Measurements from ENCODE around the gene CCSER2. TPM values are rescaled to one million over a fixed set of nuclear protein-coding genes. Genes with fewer than 3 reads are reported as not detected.

CCSER2 gene
- polyA plus RNA-seq, 1 donor (not counting 4 experiments of a cell fraction or from before 2014, with no cell fraction given) = 26.7 TPM

GRCh38 chr10:84452003-84452402, 123.6 kb downstream of the CCSER2 start:
- no peak for FAIRE-seq
- Histone ChIP-seq H3K36me3 (ENCODE audit: control insufficient read depth in 2 of 2, extremely low read depth in 1 of 2, insufficient read depth in 2 of 2, low read length in 2 of 2) (peaks cover 0 to 9% of the 10 kb centered on the region in 2 experiments), H3K4me2 (ENCODE audit: control insufficient read depth, extremely low read depth, insufficient read depth, low read depth, low read length) (no peak overlapping the region), H3K4me1 (ENCODE audit: control insufficient read depth, extremely low read depth, insufficient read depth, low read length) (no peaks in the 10 kb centered on the region), H3K9me1 (ENCODE audit: control insufficient read depth, extremely low read depth, insufficient read depth, low read length) (no peaks in the 10 kb centered on the region), H3K4me3 (ENCODE audit: control insufficient read depth in 2 of 3, extremely low read depth in 1 of 3, insufficient read depth in 2 of 3, low read depth in 1 of 3, low read length in 3 of 3) (no peak overlapping the region), H2AFZ (ENCODE audit: control insufficient read depth, low read length) (no peak overlapping the region), H3K9ac (ENCODE audit: control insufficient read depth, extremely low read depth, insufficient read depth, low read length) (no peak overlapping the region), H3K9me3 (ENCODE audit: control insufficient read depth, low read depth, low read length) (no peaks in the 10 kb centered on the region), H3K27me3 (ENCODE audit: control insufficient read depth, extremely low read depth, insufficient read depth, low read length) (no peaks in the 10 kb centered on the region), H4K20me1 (ENCODE audit: control insufficient read depth, extremely low read depth, insufficient read depth, low read length) (no peaks in the 10 kb centered on the region), H3K79me2 (ENCODE audit: control insufficient read depth, insufficient read depth, low read length) (no peaks in the 10 kb centered on the region), H3K27ac (ENCODE audit: control insufficient read depth, insufficient read depth, low read length) (no peak overlapping the region)
- DNase-seq (ENCODE audit: low read depth, low spot score) = no peak
- dilution Hi-C loops (cut with MboI; ENCODE audit: extremely low pct_ligation_motif_present, low sequenced_read_pairs) = no loop called here
- no peak for TF ChIP-seq EZH2 (IDR thresholded peaks at IDR 0.05; ENCODE audit: low read length)

GRCh38 chr10:84453303-84453702, 124.9 kb downstream of the CCSER2 start:
- dilution Hi-C loops (cut with MboI; ENCODE audit: extremely low pct_ligation_motif_present, low sequenced_read_pairs) = no loop called here
- H3K27ac ChIP-seq (ENCODE audit: control insufficient read depth, insufficient read depth, low read length) = no peak overlapping the region
- no peaks in the 10 kb centered on the region for H3K9me1 ChIP-seq (ENCODE audit: control insufficient read depth, extremely low read depth, insufficient read depth, low read length)
- no peak for DNase-seq (ENCODE audit: low read depth, low spot score)
- FAIRE-seq = no peak
- no peak overlapping the region for H3K9ac ChIP-seq (ENCODE audit: control insufficient read depth, extremely low read depth, insufficient read depth, low read length)
- H3K4me1 ChIP-seq (ENCODE audit: control insufficient read depth, extremely low read depth, insufficient read depth, low read length) = no peaks in the 10 kb centered on the region
- H3K9me3 ChIP-seq (ENCODE audit: control insufficient read depth, low read depth, low read length) = no peaks in the 10 kb centered on the region
- no peak overlapping the region for H3K4me3 ChIP-seq (ENCODE audit: control insufficient read depth in 2 of 3, extremely low read depth in 1 of 3, insufficient read depth in 2 of 3, low read depth in 1 of 3, low read length in 3 of 3)
- H3K36me3 ChIP-seq (ENCODE audit: control insufficient read depth in 2 of 2, extremely low read depth in 1 of 2, insufficient read depth in 2 of 2, low read length in 2 of 2) = peaks cover 0 to 5% of the 10 kb centered on the region in 2 experiments
- no peak overlapping the region for H3K4me2 ChIP-seq (ENCODE audit: control insufficient read depth, extremely low read depth, insufficient read depth, low read depth, low read length)
- TF ChIP-seq, protein P1, sequence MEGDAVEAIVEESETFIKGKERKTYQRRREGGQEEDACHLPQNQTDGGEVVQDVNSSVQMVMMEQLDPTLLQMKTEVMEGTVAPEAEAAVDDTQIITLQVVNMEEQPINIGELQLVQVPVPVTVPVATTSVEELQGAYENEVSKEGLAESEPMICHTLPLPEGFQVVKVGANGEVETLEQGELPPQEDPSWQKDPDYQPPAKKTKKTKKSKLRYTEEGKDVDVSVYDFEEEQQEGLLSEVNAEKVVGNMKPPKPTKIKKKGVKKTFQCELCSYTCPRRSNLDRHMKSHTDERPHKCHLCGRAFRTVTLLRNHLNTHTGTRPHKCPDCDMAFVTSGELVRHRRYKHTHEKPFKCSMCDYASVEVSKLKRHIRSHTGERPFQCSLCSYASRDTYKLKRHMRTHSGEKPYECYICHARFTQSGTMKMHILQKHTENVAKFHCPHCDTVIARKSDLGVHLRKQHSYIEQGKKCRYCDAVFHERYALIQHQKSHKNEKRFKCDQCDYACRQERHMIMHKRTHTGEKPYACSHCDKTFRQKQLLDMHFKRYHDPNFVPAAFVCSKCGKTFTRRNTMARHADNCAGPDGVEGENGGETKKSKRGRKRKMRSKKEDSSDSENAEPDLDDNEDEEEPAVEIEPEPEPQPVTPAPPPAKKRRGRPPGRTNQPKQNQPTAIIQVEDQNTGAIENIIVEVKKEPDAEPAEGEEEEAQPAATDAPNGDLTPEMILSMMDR (optimal IDR thresholded peaks at IDR 0.05 in 1 of 3, IDR thresholded peaks at IDR 0.05 in 1 of 3, conservative IDR thresholded peaks at IDR 0.05 in 1 of 3; ENCODE audit: extremely low read depth in 1 of 3, insufficient read depth in 2 of 3, low read length in 3 of 3) = no peak
- TF ChIP-seq EZH2 (IDR thresholded peaks at IDR 0.05; ENCODE audit: low read length) = no peak
- H3K27me3 ChIP-seq (ENCODE audit: control insufficient read depth, extremely low read depth, insufficient read depth, low read length) = no peaks in the 10 kb centered on the region
- H2AFZ ChIP-seq (ENCODE audit: control insufficient read depth, low read length) = no peak overlapping the region
- no peaks in the 10 kb centered on the region for H3K79me2 ChIP-seq (ENCODE audit: control insufficient read depth, insufficient read depth, low read length)
- H4K20me1 ChIP-seq (ENCODE audit: control insufficient read depth, extremely low read depth, insufficient read depth, low read length) = no peaks in the 10 kb centered on the region

- Histone ChIP-seq H3K79me2 (ENCODE audit: control insufficient read depth, insufficient read depth, low read length) (no peaks in the 10 kb centered on the region), H3K9ac (ENCODE audit: control insufficient read depth, extremely low read depth, insufficient read depth, low read length) (no peak overlapping the region), H4K20me1 (ENCODE audit: control insufficient read depth, extremely low read depth, insufficient read depth, low read length) (no peaks in the 10 kb centered on the region), H3K27me3 (ENCODE audit: control insufficient read depth, extremely low read depth, insufficient read depth, low read length) (no peaks in the 10 kb centered on the region), H2AFZ (ENCODE audit: control insufficient read depth, low read length) (no peak overlapping the region), H3K4me3 (ENCODE audit: control insufficient read depth in 2 of 3, extremely low read depth in 1 of 3, insufficient read depth in 2 of 3, low read depth in 1 of 3, low read length in 3 of 3) (no peak overlapping the region), H3K4me2 (ENCODE audit: control insufficient read depth, extremely low read depth, insufficient read depth, low read depth, low read length) (no peak overlapping the region), H3K9me1 (ENCODE audit: control insufficient read depth, extremely low read depth, insufficient read depth, low read length) (no peaks in the 10 kb centered on the region), H3K4me1 (ENCODE audit: control insufficient read depth, extremely low read depth, insufficient read depth, low read length) (no peaks in the 10 kb centered on the region), H3K9me3 (ENCODE audit: control insufficient read depth, low read depth, low read length) (no peaks in the 10 kb centered on the region), H3K27ac (ENCODE audit: control insufficient read depth, insufficient read depth, low read length) (no peak overlapping the region), H3K36me3 (ENCODE audit: control insufficient read depth in 2 of 2, extremely low read depth in 1 of 2, insufficient read depth in 2 of 2, low read length in 2 of 2) (peaks cover 0 to 5% of the 10 kb centered on the region in 2 experiments)
- FAIRE-seq (no peak), DNase-seq (ENCODE audit: low read depth, low spot score) (no peak)
- TF ChIP-seq, protein P1 (optimal IDR thresholded peaks at IDR 0.05 in 1 of 3, IDR thresholded peaks at IDR 0.05 in 1 of 3, conservative IDR thresholded peaks at IDR 0.05 in 1 of 3; ENCODE audit: extremely low read depth in 1 of 3, insufficient read depth in 2 of 3, low read length in 3 of 3) = no peak
- no peak for TF ChIP-seq EZH2 (IDR thresholded peaks at IDR 0.05; ENCODE audit: low read length)
- dilution Hi-C loops (cut with MboI; ENCODE audit: extremely low pct_ligation_motif_present, low sequenced_read_pairs) = no loop called here
These were observed 127.7 kb downstream of the CCSER2 start for GRCh38 chr10:84456126-84456525.
